ENCODE measurements around the gene MYO19.
A peak's percentile ranks its signal among the peaks of the same experiment; 100 is the strongest.

The MYO19 gene

DNA sequence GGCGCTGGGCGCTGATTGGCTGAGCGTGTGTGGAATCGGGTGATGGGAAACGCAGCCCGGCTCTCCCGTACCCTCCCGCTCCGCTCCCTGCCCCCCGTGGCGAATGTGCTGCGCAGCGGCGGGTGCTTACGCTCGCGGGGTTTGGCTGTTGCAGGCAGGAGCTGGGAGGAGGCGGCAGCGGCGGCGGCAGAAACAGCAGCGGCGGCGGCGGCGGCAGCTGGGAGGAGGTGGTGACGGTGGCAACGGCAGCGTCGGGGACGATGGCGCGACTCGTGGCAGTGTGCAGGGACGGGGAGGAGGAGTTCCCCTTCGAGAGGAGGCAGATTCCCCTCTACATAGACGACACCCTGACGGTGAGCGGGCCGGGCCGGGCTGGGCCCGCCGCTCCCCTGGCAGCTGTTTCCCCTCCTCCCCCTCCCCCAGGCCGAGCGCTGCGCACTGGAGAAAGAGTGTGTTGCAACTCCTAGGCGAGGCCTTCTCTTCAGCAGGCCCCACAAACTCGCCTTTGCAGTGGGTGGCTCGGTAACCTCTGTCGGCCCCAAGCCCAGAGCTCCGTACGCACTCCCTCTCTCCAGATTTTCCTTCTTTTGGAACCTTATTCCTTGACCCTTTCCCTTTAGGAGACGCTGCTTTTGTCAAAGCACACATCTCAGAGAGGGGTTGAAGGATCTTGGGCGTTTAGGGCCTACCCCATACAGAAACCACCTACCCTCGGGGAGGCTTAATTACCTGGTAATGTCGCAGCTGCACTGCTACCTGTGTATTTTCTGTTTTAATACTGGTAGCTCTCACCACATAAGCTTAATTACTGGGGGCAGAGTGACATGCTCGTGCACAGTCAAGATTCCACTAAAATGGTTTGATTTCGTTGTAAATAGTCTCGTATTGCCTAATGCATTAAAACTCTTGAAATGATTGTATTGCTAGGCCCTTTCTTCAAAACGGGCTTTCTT is 11.1 kb upstream of the MYO19 start:
- Histone ChIP-seq H3K4me3 (ENCODE audit: low read depth, low read length) (peak overlapping the region; percentile 98), H3K9me3 (no peaks in the 10 kb centered on the region), H3K27me3 (no peaks in the 10 kb centered on the region), H3K36me3 (peaks cover 14% of the 10 kb centered on the region), H3K4me1 (peaks cover 3% of the 10 kb centered on the region; the same call in 1 of the 2 replicates)
- DNase-seq: peak; percentile 99
- TF ChIP-seq, protein P1, sequence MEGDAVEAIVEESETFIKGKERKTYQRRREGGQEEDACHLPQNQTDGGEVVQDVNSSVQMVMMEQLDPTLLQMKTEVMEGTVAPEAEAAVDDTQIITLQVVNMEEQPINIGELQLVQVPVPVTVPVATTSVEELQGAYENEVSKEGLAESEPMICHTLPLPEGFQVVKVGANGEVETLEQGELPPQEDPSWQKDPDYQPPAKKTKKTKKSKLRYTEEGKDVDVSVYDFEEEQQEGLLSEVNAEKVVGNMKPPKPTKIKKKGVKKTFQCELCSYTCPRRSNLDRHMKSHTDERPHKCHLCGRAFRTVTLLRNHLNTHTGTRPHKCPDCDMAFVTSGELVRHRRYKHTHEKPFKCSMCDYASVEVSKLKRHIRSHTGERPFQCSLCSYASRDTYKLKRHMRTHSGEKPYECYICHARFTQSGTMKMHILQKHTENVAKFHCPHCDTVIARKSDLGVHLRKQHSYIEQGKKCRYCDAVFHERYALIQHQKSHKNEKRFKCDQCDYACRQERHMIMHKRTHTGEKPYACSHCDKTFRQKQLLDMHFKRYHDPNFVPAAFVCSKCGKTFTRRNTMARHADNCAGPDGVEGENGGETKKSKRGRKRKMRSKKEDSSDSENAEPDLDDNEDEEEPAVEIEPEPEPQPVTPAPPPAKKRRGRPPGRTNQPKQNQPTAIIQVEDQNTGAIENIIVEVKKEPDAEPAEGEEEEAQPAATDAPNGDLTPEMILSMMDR (IDR thresholded peaks at IDR 0.05; ENCODE audit: low read depth, low read length): no peak

DNA sequence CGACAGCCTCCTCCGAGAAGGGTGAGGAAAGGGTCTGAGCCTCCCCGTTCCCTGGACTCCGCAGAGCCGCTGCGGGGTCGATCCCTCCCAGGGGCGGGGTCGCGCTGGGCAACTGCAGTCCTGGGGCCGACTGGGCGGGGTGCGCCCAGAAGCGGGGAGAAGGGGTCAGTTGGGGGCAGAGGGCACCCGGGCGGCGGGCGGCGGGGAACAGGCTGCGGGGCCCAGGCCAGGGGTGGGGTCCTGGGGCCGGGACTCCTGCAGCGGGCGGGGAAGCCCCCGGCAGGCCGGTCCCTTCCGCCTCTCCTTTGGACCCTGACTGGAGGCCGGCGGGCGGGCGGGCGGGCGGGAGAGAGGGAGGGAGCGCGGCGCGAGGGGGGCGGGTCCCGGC is 10.4 kb upstream of the MYO19 start:
- Histone ChIP-seq H3K4me1 (peaks cover 3% of the 10 kb centered on the region; the same call in 1 of the 2 replicates), H3K9me3 (no peaks in the 10 kb centered on the region), H3K36me3 (peaks cover 14% of the 10 kb centered on the region), H3K27me3 (no peaks in the 10 kb centered on the region), H3K4me3 (ENCODE audit: low read depth, low read length) (peak overlapping the region; percentile 95)
- TF ChIP-seq, protein P1 (IDR thresholded peaks at IDR 0.05; ENCODE audit: low read depth, low read length): no peak
- DNase-seq: no peak

GRCh38 chr17:36544307-36545076 is 9.8 kb upstream of the MYO19 start, which contains the start of gene GGNBP2:
Gene GGNBP2 (plus strand): TSS chr17:36544919. CDS start chr17:36545725, 806 bp downstream.
- H3K4me1 ChIP-seq: peaks cover 3% of the 10 kb centered on the region; the same call in 1 of the 2 replicates
- DNase-seq: peak; percentile 96
- H3K9me3 ChIP-seq: no peaks in the 10 kb centered on the region
- TF ChIP-seq, protein P1 (IDR thresholded peaks at IDR 0.05; ENCODE audit: low read depth, low read length): no peak
- peaks cover 12% of the 10 kb centered on the region for H3K36me3 ChIP-seq
- H3K27me3 ChIP-seq: no peaks in the 10 kb centered on the region
- peak within 1 kb of the TSS; percentile 98 for H3K4me3 ChIP-seq (ENCODE audit: low read depth, low read length)

DNA sequence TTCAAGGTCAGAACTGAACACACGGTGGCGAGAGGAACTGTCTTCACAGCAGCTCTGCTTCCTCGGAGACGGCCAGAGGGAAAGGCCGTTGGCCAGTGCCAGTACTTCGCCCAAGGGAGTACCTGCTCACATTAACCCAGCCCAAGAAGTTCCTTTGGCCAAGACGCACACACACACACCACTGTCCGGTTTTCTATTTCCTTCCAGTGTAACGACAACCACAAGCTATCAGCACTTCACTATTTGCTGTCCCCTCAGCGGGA is 9.3 kb upstream of the MYO19 start:
- TF ChIP-seq, protein P1 (IDR thresholded peaks at IDR 0.05; ENCODE audit: low read depth, low read length): no peak
- DNase-seq: peak; percentile 31
- Histone ChIP-seq H3K9me3 (no peaks in the 10 kb centered on the region), H3K4me3 (ENCODE audit: low read depth, low read length) (peak overlapping the region; percentile 95), H3K27me3 (no peaks in the 10 kb centered on the region), H3K4me1 (peaks cover 3% of the 10 kb centered on the region; the same call in 1 of the 2 replicates), H3K36me3 (peaks cover 10% of the 10 kb centered on the region)

DNA sequence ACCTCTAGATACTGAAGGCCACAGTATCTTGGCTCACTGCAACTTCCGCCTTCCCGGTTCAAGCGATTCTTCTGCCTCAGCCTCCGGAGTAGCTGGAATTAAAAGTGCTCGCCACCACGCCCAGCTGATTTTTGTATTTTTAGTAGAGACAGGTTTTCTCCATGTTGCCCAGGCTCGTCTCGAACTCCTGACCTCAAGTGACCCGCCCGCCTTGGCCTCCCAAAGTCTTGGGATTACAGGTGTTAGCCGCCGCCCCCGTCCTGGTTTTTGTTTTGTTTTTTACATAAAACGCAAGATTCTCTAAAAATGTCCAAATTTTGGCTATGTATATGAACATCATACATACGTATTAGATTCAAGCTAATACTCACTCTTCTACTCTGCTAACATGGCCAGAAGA is 8.1 kb upstream of the MYO19 start:
- TF ChIP-seq, protein P1 (IDR thresholded peaks at IDR 0.05; ENCODE audit: low read depth, low read length): no peak
- peaks cover 18% of the 10 kb centered on the region for H3K36me3 ChIP-seq
- no peak overlapping the region for H3K4me3 ChIP-seq (ENCODE audit: low read depth, low read length)
- DNase-seq: no peak
- no peaks in the 10 kb centered on the region for H3K9me3 ChIP-seq
- peaks cover 2% of the 10 kb centered on the region; the same call in 1 of the 2 replicates for H3K4me1 ChIP-seq
- no peaks in the 10 kb centered on the region for H3K27me3 ChIP-seq
